Cardiac muscle cell (in vitro differentiated cells and primary cell): ENCODE results near the gene PIP4K2A. TPM values are rescaled to one million over a fixed set of nuclear protein-coding genes. Genes with fewer than 3 reads are reported as not detected.

Experiments
- DNase-seq, 2 donors: peaks; one replicate each; pipeline versions ENCODE4 v3.0.0 to v3.0.0-alpha.2; 2010 to 2017; ENCODE audit warnings: low read depth in 1 of 2, low spot score in 1 of 2
- H3K27ac ChIP-seq: fragments of 200-600 bp; sonication (generic); 2 replicates; pipeline ENCODE4 v1.5.1; 2016
- H3K27me3 ChIP-seq: fragments of 200-600 bp; sonication (generic); 2 replicates; pipeline ENCODE4 v1.6.0; 2016; ENCODE audit warnings: control low read depth
- H3K36me3 ChIP-seq: fragments of 200-600 bp; sonication (generic); 2 replicates; pipeline ENCODE4 v1.5.1; 2016; ENCODE audit warnings: control low read depth
- H3K4me1 ChIP-seq: fragments of 200-600 bp; sonication (generic); 2 replicates; pipeline ENCODE4 v1.8.1; 2017; ENCODE audit warnings: low read depth, mild to moderate bottlenecking, mixed run types
- H3K4me3 ChIP-seq: fragments of 200-600 bp; sonication (generic); 2 replicates; pipeline ENCODE4 v1.5.1; 2016; ENCODE audit warnings: mild to moderate bottlenecking
- H3K9me3 ChIP-seq: fragments of 200-600 bp; sonication (generic); 2 replicates; pipeline ENCODE4 v1.5.1; 2017; ENCODE audit warnings: low read depth, mild to moderate bottlenecking, control low read depth
- CTCF ChIP-seq: IDR thresholded peaks from 2 replicates; pipeline ENCODE4 v1.5.1; 2012; ENCODE audit warnings: low read depth, mild to moderate bottlenecking, low read length
- polyA plus RNA-seq: library from polyadenylated mRNA; unstranded; fragments of >200 nt; fragmentation: Nextera tagmentation; extraction: Ambion mirVana; gene quantifications from 2 replicates; pipeline ENCODE4 v1.2.1, GENCODE V29; 2016
- total RNA-seq: library from RNA; depleted of rRNA; stranded (reverse); fragments of >200 nt; gene quantifications from 2 replicates; pipeline ENCODE4 v1.2.3, GENCODE V29; 2016

Gene PIP4K2A
- total and polyA plus RNA-seq, 2 experiments from 2014 or later: 12.1 to 23.9 TPM

DNA sequence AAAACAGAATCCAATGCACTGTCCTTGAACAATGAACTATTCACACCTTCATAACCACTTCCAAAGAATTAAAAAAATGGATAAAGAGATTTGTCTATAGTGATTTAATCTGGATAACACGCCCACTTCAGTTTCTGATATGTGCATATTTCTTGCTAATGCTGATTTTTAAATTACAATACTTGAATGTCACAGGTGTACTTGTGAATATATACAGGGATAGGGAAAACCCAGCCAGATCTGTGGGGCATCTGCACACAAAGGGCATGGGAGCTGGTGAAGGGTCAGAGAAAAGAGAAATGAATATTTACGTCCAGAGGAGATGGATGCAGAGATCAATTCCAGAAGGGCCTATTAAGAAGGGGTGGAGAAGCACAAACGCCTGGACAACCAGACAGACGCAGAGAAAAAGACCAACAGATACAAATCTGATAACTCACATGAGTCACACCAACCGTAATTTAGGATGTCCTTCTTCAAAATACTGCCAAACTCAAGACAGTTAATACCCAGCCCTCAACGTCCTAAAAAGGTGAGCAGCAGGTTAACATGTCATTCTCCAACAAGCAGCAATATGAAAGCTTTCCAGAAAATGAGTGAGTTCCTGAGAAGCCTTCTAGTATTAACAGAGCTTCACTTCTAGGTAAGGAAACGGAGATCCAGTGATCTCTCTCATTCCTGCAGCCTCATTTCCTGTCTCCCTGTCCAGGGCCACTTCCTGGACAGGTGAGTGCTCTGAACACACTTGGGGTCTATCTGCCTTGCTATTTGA, 41.9 kb downstream of the PIP4K2A start:
- no peaks in the 10 kb centered on the region for H3K27me3 ChIP-seq
- no peak overlapping the region for H3K4me3 ChIP-seq
- H3K27ac ChIP-seq: no peak overlapping the region
- no peaks in the 10 kb centered on the region for H3K9me3 ChIP-seq
- no peak for DNase-seq
- H3K4me1 ChIP-seq: no peaks in the 10 kb centered on the region
- no peak for TF ChIP-seq CTCF
- H3K36me3 ChIP-seq: no peaks in the 10 kb centered on the region

DNA sequence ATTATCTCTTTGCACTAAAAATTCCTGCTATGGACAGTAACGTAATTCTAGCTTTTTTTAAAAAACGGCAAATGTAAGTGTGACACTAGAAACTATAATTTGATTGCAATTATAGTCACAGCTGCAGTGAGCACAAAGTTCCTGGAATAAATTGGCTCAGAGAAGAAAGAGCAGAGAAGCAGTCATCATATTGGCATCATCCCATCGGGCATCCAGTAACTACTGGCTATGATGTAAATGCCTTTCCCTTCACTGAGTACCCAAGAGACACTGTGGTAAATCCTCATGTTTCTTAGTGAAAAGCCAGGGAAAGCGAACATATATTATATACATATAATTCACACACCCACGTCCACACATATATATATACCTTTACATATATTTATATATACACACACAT, 43.6 kb downstream of the PIP4K2A start:
- TF ChIP-seq CTCF: no peak
- Histone ChIP-seq H3K9me3 (no peaks in the 10 kb centered on the region), H3K4me1 (peaks cover 6% of the 10 kb centered on the region), H3K36me3 (no peaks in the 10 kb centered on the region), H3K27ac (no peak overlapping the region), H3K4me3 (no peak overlapping the region), H3K27me3 (no peaks in the 10 kb centered on the region)
- DNase-seq: peak in 1 of 2 donors; percentile 61

GRCh38 chr10:22669163-22669711, 45.1 kb downstream of the PIP4K2A start:
- no peak for TF ChIP-seq CTCF
- Histone ChIP-seq H3K4me1 (peaks cover 6% of the 10 kb centered on the region), H3K9me3 (no peaks in the 10 kb centered on the region), H3K4me3 (no peak overlapping the region), H3K27ac (no peak overlapping the region), H3K27me3 (no peaks in the 10 kb centered on the region), H3K36me3 (no peaks in the 10 kb centered on the region)
- DNase-seq: no peak

DNA sequence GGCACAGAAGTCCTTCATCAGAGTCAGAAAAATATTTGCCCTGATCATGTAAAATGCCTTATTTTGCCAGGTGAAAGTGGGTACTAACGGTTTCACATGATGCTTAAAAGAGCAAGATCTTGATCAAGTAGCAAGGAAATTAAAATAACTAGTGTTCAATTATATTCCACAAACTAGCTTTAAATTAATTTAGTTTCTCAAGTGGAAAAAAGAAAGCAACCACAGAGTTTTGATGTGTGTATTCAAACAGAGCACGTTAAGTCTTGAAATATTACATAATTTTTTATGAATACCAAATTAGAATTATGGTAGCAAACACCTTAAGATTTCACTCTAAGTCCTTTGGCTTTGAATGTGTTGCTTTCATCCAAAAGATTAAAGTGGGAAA, 47.3 kb downstream of the PIP4K2A start:
- TF ChIP-seq CTCF: no peak
- no peak for DNase-seq
- H3K27me3 ChIP-seq: no peaks in the 10 kb centered on the region
- no peaks in the 10 kb centered on the region for H3K36me3 ChIP-seq
- no peak overlapping the region for H3K27ac ChIP-seq
- H3K4me3 ChIP-seq: no peak overlapping the region
- H3K4me1 ChIP-seq: peaks cover 12% of the 10 kb centered on the region
- H3K9me3 ChIP-seq: no peaks in the 10 kb centered on the region

DNA sequence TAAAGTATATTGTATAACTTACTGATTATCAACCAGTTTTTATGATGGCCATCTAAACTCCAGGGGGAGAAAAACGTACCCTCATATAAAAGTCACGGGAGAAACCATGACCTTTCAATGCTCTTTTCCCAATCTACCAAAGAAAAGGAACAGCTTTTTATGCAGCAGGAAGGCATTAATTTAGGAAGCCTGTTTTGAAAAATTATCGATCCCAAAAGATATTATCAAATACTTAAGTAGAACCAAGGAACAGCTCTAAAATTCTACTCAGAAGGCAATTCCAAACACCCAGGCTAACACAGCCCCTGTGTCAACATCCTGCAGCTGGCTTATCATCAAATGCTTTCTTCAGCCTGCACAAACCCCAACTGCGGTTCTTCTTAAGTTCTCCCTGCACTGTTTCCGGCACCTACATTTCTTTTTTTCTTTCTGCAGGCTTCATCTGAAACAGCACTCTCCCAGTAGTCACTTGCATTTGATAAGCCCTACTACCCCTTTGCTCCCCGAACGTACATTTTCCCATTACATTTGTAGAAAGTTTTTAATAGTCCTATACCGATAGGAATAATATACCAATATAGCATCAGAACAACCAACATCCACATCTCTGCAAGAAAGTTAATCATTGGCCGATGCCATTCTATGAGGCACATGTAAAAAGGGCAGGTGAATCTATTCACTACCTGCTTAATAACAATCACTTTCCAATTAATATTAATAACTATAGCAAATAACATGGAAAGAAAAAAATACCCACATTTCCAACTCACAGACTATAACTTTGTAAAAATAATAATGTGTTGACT, 47.9 kb downstream of the PIP4K2A start:
- H3K36me3 ChIP-seq: no peaks in the 10 kb centered on the region
- DNase-seq: peak; percentile 36 to 73
- H3K4me3 ChIP-seq: no peak overlapping the region
- no peak for TF ChIP-seq CTCF
- H3K9me3 ChIP-seq: no peaks in the 10 kb centered on the region
- no peaks in the 10 kb centered on the region for H3K27me3 ChIP-seq
- peaks cover 12% of the 10 kb centered on the region for H3K4me1 ChIP-seq
- H3K27ac ChIP-seq: no peak overlapping the region
